HG02884 (cell line): ENCODE measurements around the gene SLC30A7.
"Not testable (repeated sequence)": the region's sequence is repeated elsewhere in the genome, so short reads cannot be mapped to it uniquely, and the experiment has no call there.

Experiments used
- ATAC-seq: cut with Tn5 transposase; IDR thresholded peaks from one replicate; pipeline ENCODE4 v1.9.1; 2021; ENCODE audit warnings: mild to moderate bottlenecking, moderate library complexity; ENCODE audit not compliant: unreplicated experiment

Gene SLC30A7

GRCh38 chr1:100895540-100896480 lies at the start of gene SLC30A7:
Gene SLC30A7 (plus strand): TSS chr1:100896090. CDS start chr1:100896263, 173 bp downstream.
- ATAC-seq, result peak; percentile 64

- no peak for ATAC-seq
Observed at GRCh38 chr1:100847361-100848082, 48.4 kb upstream of the SLC30A7 start.

- no peak for ATAC-seq
Observed at GRCh38 chr1:100851726-100852125, 44.2 kb upstream of the SLC30A7 start.

- ATAC-seq, result no peak
Observed at GRCh38 chr1:100852976-100853375, 42.9 kb upstream of the SLC30A7 start.

DNA sequence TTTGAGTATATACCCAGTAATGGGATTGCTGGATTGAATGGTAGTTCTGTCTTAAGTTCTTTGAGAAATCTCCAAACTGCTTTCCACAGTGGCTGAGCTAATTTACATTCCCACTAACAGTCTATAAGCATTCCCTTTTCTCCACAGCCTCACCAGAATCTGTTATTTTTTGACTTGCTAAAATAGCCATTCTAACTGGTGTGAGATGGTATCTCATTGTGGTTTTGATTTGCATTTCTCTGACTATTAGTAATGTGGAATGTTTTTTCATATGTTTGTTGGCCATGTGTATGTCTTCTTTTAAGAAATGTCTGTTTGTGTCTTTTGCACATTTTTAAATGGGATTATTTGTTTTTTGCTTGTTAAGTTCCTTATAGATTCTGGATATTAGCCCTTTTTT lies 40.8 kb upstream of the SLC30A7 start:
- not testable (repeated sequence) for ATAC-seq

DNA sequence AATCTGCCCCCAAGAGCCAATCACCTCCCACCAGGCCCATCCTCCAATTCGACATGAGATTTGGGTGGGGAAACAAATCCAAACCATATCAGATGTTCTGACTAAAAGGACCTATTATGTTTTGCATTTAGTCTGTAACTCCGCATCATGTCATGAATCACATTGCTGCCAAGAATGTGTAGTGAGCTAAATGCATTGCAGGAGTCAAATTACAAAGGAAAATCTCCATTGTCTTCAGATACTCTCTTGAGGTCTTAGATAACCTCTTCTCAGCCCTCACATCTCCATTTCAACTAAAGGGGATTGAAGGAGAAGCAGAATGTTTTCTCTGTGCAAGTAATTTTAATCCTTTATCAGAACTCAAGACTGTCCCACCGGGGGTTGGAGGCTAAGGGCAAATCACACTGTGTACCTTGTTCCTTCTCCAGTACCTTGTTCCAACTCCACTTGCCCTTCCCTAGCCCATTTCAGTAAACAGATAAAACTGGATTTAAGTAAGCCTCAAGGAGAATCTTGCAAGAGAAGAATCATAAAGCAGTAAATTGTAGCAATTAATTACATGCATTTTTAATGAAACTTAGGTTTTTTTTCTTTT lies 35.4 kb upstream of the SLC30A7 start:
- ATAC-seq, result no peak

- ATAC-seq, result no peak
Observed at GRCh38 chr1:100861379-100861778, 34.5 kb upstream of the SLC30A7 start.

GRCh38 chr1:100862591-100862990 lies 33.3 kb upstream of the SLC30A7 start:
- ATAC-seq, result no peak

DNA sequence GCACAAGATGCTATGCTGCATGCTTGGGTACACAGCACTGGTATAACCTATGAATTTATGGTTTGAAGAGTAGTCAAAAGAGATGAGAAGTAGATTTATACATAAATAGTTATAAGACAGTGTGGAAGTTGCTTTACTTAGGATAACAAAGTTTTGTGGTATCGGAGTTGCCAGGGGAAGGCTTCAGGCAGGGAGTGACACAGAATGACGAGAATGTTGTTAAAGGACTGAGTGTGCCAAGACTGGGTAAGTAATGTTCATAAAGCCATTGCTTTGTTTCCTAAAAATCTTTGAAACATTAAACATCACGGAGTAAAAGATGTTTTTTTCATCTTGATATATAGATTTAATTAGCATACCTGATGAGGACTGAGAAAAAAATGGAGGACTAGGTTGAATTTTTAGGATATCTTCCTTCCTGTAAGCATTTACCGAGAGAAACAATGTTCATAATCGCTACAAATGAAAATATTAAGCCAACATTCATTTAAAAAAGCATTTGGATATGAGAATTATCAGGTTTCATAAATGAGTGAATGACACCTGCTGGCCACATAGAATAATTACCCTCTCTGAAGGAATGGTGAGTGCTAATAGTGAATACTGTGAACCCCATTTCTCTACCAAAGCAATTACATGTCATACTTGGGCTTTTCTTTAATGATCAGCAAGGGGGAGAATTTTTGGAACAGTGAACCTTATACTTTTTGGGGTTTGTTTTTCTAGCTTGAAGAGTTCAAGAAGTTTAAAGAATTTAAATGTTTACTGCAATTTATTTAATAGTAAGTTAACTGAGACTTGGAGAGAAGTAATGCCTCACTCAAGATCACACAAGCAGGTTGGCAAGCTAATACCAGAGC lies 29.6 kb upstream of the SLC30A7 start:
- peak; percentile 53 for ATAC-seq

DNA sequence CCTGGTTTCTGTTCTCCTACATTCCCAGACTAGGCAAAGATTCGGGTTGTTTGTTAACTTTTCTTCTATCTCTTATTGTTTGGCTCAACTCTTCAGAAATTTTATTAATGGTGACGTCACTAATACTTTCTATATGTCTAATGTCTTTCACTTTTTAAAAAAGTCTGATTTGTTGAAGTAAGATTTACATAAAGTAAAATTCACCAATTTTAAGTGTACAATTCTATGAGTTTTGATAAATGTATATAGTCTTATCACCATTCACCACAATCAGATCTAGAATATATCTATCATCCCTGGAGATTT lies 29.0 kb upstream of the SLC30A7 start:
- no peak for ATAC-seq

- ATAC-seq, result no peak
Observed at GRCh38 chr1:100868364-100868995, 27.4 kb upstream of the SLC30A7 start.

- peak; percentile 41 for ATAC-seq
Observed at GRCh38 chr1:100869996-100870395, 25.9 kb upstream of the SLC30A7 start.

DNA sequence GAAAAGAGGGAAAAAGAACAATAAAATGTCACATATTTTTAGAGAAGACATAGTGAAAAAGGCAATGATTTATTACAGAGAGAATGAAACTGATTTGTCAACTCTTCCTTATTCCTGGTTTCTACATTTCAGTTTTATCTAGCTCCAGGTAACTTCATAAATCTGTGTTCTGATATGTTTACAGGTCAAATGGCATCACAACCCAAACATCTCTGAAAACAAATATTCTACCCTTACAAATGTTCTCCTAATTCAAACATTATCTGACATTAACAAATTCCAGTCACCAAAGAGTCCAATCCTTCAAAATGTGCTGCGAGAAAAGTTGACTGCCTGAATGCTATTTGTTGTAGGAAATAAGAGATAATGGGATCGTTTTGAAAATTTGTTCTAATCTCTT lies 21.5 kb upstream of the SLC30A7 start:
- ATAC-seq, result no peak

- no peak for ATAC-seq
Observed at GRCh38 chr1:100875228-100875627, 20.7 kb upstream of the SLC30A7 start.

- ATAC-seq, result no peak
Observed at GRCh38 chr1:100876291-100876690, 19.6 kb upstream of the SLC30A7 start.

- ATAC-seq, result no peak
Observed at GRCh38 chr1:100879422-100879821, 16.5 kb upstream of the SLC30A7 start.

- ATAC-seq, result no peak
Observed at GRCh38 chr1:100881687-100882086, 14.2 kb upstream of the SLC30A7 start.

GRCh38 chr1:100882698-100883097 lies 13.2 kb upstream of the SLC30A7 start:
- ATAC-seq, result no peak

- ATAC-seq, result no peak
Observed at GRCh38 chr1:100883963-100884362, 11.9 kb upstream of the SLC30A7 start.

DNA sequence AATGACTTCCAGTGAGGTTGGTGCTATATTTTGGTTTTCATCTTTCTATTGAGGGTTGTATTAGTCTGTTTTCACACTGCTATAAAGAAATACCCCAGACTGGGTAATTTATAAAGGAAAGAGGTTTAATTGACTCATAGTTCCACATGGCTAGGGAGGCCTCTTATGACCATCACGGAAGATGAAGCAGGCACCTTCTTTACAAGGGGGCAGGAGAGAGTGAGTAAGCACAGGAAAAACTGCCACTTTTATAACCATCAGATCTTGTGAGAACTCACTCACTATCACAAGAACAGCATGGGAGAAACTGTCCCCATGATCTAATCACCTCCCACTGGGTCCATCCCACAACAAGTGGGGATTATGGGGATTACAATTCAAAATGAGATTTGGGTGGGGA lies 6.9 kb upstream of the SLC30A7 start:
- not testable (repeated sequence) for ATAC-seq
